PC-9 (cell line): ENCODE results near the gene MSANTD2. TPM values are rescaled to one million over a fixed set of nuclear protein-coding genes. Genes with fewer than 3 reads are reported as not detected.

Source experiments
- BruUV-seq: library from RNA; stranded (reverse); fragments of 400-500 nt; replicated peaks from 2 replicates; lab custom pipeline; 2021; lab: Mats Ljungman, UMichigan
- CTCF ChIA-PET: fragments of 300-600 bp; sonication (Branson Sonifier 250); formaldehyde crosslinking; loops from one replicate; lab custom pipeline; 2022; ENCODE audit warnings: antibody characterized with exemption; lab: Charles Lee
- POLR2A ChIA-PET: fragments of 300-600 bp; sonication (Branson Sonifier 250); formaldehyde crosslinking; loops from one replicate; lab custom pipeline; 2022; ENCODE audit warnings: antibody characterized with exemption; ENCODE audit not compliant: unreplicated experiment; lab: Charles Lee
- DNase-seq, 2 experiments: peaks; one replicate each; pipeline versions ENCODE4 v3.0.0 to v3.0.0-alpha.2; 2015 to 2022; ENCODE audit warnings: mixed read lengths in 1 of 2
- H2AFZ ChIP-seq: fragments of 200-600 bp; sonication (generic); 2 replicates; pipeline ENCODE4 v1.8.1; 2017; ENCODE audit warnings: antibody characterized with exemption
- H3F3A ChIP-seq: fragments of 200-600 bp; sonication (generic); 2 replicates; pipeline ENCODE4 v1.8.1; 2017; ENCODE audit warnings: antibody characterized with exemption, mild to moderate bottlenecking, low read depth; ENCODE audit not compliant: insufficient read depth
- H3K27ac ChIP-seq: fragments of 200-600 bp; sonication (generic); 2 replicates; pipeline ENCODE4 v1.6.1; 2016; ENCODE audit warnings: mixed run types
- H3K27me3 ChIP-seq: fragments of 200-600 bp; sonication (generic); 2 replicates; pipeline ENCODE4 v1.6.1; 2016; ENCODE audit warnings: low read depth, mixed run types; ENCODE audit not compliant: insufficient read depth
- H3K36me3 ChIP-seq: fragments of 200-600 bp; sonication (generic); 2 replicates; pipeline ENCODE4 v1.6.1; 2016; ENCODE audit warnings: low read depth, mixed run types
- H3K4me1 ChIP-seq: fragments of 200-600 bp; sonication (generic); replicated peaks from 2 replicates; pipeline ENCODE4 v1.6.1; 2016; ENCODE audit warnings: mixed run types; ENCODE audit not compliant: insufficient read depth
- H3K4me2 ChIP-seq: fragments of 200-600 bp; sonication (generic); 2 replicates; pipeline ENCODE4 v1.6.1; 2017; ENCODE audit warnings: mixed run types
- H3K4me3 ChIP-seq: fragments of 200-600 bp; sonication (generic); 2 replicates; pipeline ENCODE4 v1.6.1; 2016; ENCODE audit warnings: mixed run types
- H3K79me2 ChIP-seq: fragments of 200-600 bp; sonication (generic); 2 replicates; pipeline ENCODE4 v1.6.1; 2017; ENCODE audit warnings: low read depth, mixed run types
- H3K9me2 ChIP-seq: fragments of 200-600 bp; sonication (generic); 2 replicates; pipeline ENCODE4 v1.8.1; 2017; ENCODE audit warnings: mild to moderate bottlenecking; ENCODE audit not compliant: insufficient read depth
- H3K9me3 ChIP-seq: fragments of 200-600 bp; sonication (generic); 2 replicates; pipeline ENCODE4 v1.8.1; 2016; ENCODE audit warnings: low read depth; ENCODE audit not compliant: insufficient read depth
- H4K20me1 ChIP-seq: fragments of 200-600 bp; sonication (generic); 2 replicates; pipeline ENCODE4 v1.8.1; 2017; ENCODE audit not compliant: insufficient read depth
- CTCF ChIP-seq: fragments of 200-600 bp; sonication (generic); conservative IDR thresholded peaks from 2 replicates; pipeline ENCODE4 v1.6.1; 2017; ENCODE audit warnings: mixed run types, antibody characterized with exemption, mild to moderate bottlenecking, moderate library complexity
- EZH2 ChIP-seq: fragments of 200-600 bp; sonication (generic); IDR thresholded peaks from 2 replicates; pipeline ENCODE4 v1.8.0; 2017; ENCODE audit warnings: antibody characterized with exemption, low read depth
- intact Hi-C: fragments of 100-400 bp; cut with micrococcal nuclease; formaldehyde crosslinking; loops from one replicate; pipeline ENCODE4 v1.10.0; 2022; ENCODE audit not compliant: unreplicated experiment
- total RNA-seq: library from RNA; stranded (reverse); gene quantifications from 2 replicates; pipeline ENCODE4 v1.2.3, GENCODE V29; 2021

MSANTD2 gene
- total RNA-seq, 1 experiment from 2014 or later, result 16.9 TPM

GRCh38 chr11:124718801-124719200 lies 81.4 kb downstream of the MSANTD2 start:
- Histone ChIP-seq H3K79me2 (no peaks in the 10 kb centered on the region), H3K36me3 (no peaks in the 10 kb centered on the region), H4K20me1 (no peaks in the 10 kb centered on the region), H2AFZ (no peak overlapping the region), H3K27me3 (peaks cover 61% of the 10 kb centered on the region), H3K9me3 (no peaks in the 10 kb centered on the region), H3K9me2 (no peaks in the 10 kb centered on the region), H3K4me2 (no peak overlapping the region), H3F3A (no peaks in the 10 kb centered on the region), H3K27ac (no peak overlapping the region), H3K4me1 (no peaks in the 10 kb centered on the region), H3K4me3 (no peak overlapping the region)
- ChIA-PET CTCF (no interaction called here), POLR2A (no interaction called here)
- intact Hi-C loops, result no loop called here
- no peak for DNase-seq
- BruUV-seq, result no TSS peak
- TF ChIP-seq EZH2 (no peak), CTCF (no peak)

- Histone ChIP-seq H3K9me3 (no peaks in the 10 kb centered on the region), H3K4me1 (no peaks in the 10 kb centered on the region), H3K79me2 (no peaks in the 10 kb centered on the region), H3K9me2 (no peaks in the 10 kb centered on the region), H3K27ac (no peak overlapping the region), H2AFZ (no peak overlapping the region), H3F3A (no peaks in the 10 kb centered on the region), H3K4me2 (no peak overlapping the region), H4K20me1 (no peaks in the 10 kb centered on the region), H3K4me3 (no peak overlapping the region), H3K36me3 (no peaks in the 10 kb centered on the region), H3K27me3 (peaks cover 53% of the 10 kb centered on the region)
- no TSS peak for BruUV-seq
- intact Hi-C loops, result no loop called here
- POLR2A ChIA-PET, result no interaction called here
- CTCF ChIA-PET, result no interaction called here
- no peak for DNase-seq
- no peak for TF ChIP-seq EZH2
Measured at GRCh38 chr11:124717786-124718651, 82.2 kb downstream of the MSANTD2 start.

- ChIA-PET POLR2A (no interaction called here), CTCF (no interaction called here)
- Histone ChIP-seq H3K9me2 (no peaks in the 10 kb centered on the region), H3K79me2 (no peaks in the 10 kb centered on the region), H3K27ac (no peak overlapping the region), H3F3A (no peaks in the 10 kb centered on the region), H3K4me2 (no peak overlapping the region), H3K27me3 (peaks cover 47% of the 10 kb centered on the region), H2AFZ (no peak overlapping the region), H3K4me3 (no peak overlapping the region), H4K20me1 (no peaks in the 10 kb centered on the region), H3K9me3 (no peaks in the 10 kb centered on the region), H3K4me1 (no peaks in the 10 kb centered on the region), H3K36me3 (no peaks in the 10 kb centered on the region)
- TF ChIP-seq CTCF (no peak), EZH2 (no peak)
- DNase-seq, result no peak
- BruUV-seq, result no TSS peak
- intact Hi-C loops, result no loop called here
Measured at GRCh38 chr11:124717421-124717785, 82.8 kb downstream of the MSANTD2 start.
